Colonic mucosa (tissue), 4 donors: ENCODE data around the gene AFF3. TPM values are rescaled to one million over a fixed set of nuclear protein-coding genes. Genes with fewer than 3 reads are reported as not detected.
"Not testable (repeated sequence)": the region's sequence is repeated elsewhere in the genome, so short reads cannot be mapped to it uniquely, and the experiment has no call there.

Experiments used
- DNase-seq: peaks from one replicate; pipeline ENCODE4 v3.0.0-alpha.2; 2020
- H3K27ac ChIP-seq: fragments of 200-600 bp; one replicate; pipeline ENCODE4 v1.8.0; 2021
- H3K27me3 ChIP-seq: fragments of 200-600 bp; one replicate; pipeline ENCODE4 v1.8.0; 2021
- H3K36me3 ChIP-seq: fragments of 200-600 bp; one replicate; pipeline ENCODE4 v1.8.0; 2021
- H3K4me1 ChIP-seq: fragments of 200-600 bp; one replicate; pipeline ENCODE4 v1.8.0; 2021; ENCODE audit warnings: mild to moderate bottlenecking
- H3K4me3 ChIP-seq: fragments of 200-600 bp; one replicate; pipeline ENCODE4 v1.8.0; 2021
- H3K9ac ChIP-seq, 2 donors: one replicate each; pipeline ENCODE4 v1.7.0; 2013; ENCODE audit warnings: control low read depth in 2 of 2, low read depth in 2 of 2, low read length in 2 of 2
- H3K9me3 ChIP-seq: fragments of 200-600 bp; one replicate; pipeline ENCODE4 v1.8.0; 2021
- intact Hi-C: fragments of 100-400 bp; cut with DNase I; formaldehyde crosslinking; loops from one replicate; pipeline ENCODE4 v1.14.1; 2022
- total RNA-seq, 2 donors: library from RNA; stranded (reverse); fragmentation: NEBNext Ultra II Directional in 1 of 2; extraction: Animal tissue kit (Norgen Biotek cat#: 25700) in 1 of 2; gene quantifications; one replicate each; pipeline ENCODE4 v1.2.1, GENCODE V29; 2021
- TF ChIP-seq, protein P1 (sequence below): fragments of 200-600 bp; IDR thresholded peaks from one replicate; pipeline ENCODE4 v1.8.0; 2022; ENCODE audit warnings: antibody characterized with exemption, mild to moderate bottlenecking
- donor health status: healthy.
- donor health status: DM: no; HTN: no; CAD: no.
- donor health status: DM: no; HTN: no; CAD: no.

The AFF3 gene
- total RNA-seq, 2 donors from 2014 or later = 0.86 to 2.6 TPM

DNA sequence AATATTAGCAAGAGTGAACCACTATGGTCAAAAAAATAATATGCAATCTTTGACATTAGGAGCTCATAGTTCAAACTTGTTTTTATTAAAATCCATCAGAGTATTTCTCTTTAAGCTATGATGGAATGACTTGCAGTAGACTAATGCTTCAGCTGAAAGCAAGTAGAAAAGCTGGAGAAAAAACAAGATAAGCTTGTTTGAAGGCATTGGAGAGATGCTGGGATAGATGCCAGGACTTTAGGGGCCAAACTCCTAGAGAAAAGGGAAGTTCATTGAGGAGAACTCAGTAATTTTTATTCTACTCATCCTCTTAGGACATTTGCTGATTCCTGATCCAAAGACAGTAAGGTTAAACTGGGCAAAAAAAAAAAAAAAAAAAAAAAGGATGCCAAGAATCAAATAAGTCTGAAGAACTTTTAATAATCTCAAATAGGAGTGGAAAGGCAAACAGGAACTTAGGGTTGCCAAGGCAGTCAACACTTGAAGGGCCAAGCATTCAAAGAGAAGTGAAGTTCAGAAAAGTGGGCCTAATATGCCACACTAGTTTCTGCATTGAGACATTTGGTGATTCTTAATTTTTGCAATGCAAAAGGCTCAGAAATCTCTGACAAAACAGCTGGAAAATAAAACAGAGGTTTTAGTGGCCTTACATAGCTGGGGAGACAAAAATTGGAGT lies 19.7 kb upstream of the AFF3 start:
- no peaks in the 10 kb centered on the region for H3K36me3 ChIP-seq
- no peak for DNase-seq
- no peaks in the 10 kb centered on the region for H3K4me1 ChIP-seq
- no peak overlapping the region for H3K27ac ChIP-seq
- no peaks in the 10 kb centered on the region for H3K27me3 ChIP-seq
- TF ChIP-seq, protein P1, sequence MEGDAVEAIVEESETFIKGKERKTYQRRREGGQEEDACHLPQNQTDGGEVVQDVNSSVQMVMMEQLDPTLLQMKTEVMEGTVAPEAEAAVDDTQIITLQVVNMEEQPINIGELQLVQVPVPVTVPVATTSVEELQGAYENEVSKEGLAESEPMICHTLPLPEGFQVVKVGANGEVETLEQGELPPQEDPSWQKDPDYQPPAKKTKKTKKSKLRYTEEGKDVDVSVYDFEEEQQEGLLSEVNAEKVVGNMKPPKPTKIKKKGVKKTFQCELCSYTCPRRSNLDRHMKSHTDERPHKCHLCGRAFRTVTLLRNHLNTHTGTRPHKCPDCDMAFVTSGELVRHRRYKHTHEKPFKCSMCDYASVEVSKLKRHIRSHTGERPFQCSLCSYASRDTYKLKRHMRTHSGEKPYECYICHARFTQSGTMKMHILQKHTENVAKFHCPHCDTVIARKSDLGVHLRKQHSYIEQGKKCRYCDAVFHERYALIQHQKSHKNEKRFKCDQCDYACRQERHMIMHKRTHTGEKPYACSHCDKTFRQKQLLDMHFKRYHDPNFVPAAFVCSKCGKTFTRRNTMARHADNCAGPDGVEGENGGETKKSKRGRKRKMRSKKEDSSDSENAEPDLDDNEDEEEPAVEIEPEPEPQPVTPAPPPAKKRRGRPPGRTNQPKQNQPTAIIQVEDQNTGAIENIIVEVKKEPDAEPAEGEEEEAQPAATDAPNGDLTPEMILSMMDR = no peak
- intact Hi-C loops = no loop called here
- no peak overlapping the region for H3K9ac ChIP-seq
- H3K4me3 ChIP-seq = no peak overlapping the region
- H3K9me3 ChIP-seq = no peaks in the 10 kb centered on the region

DNA sequence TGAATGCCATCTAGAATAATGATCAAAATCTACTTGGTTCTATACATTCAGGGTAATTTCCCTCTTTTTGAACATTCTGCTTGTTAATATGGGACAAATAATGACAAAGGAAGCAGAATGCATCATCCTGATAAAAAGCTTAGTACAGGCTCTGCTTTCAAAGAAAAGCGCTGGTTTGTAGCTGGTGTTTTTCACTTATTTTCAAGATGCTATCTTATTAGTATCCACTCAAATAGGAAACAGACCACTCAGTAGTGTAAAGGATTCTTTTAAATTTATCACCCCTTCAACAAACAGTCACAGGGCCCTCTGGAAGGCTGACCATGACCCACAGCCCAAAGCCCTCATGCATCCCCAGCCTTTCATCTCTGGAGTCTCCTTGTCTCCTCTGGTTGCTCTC lies 18.0 kb upstream of the AFF3 start:
- DNase-seq = no peak
- no peaks in the 10 kb centered on the region for H3K4me1 ChIP-seq
- intact Hi-C loops = no loop called here

DNA sequence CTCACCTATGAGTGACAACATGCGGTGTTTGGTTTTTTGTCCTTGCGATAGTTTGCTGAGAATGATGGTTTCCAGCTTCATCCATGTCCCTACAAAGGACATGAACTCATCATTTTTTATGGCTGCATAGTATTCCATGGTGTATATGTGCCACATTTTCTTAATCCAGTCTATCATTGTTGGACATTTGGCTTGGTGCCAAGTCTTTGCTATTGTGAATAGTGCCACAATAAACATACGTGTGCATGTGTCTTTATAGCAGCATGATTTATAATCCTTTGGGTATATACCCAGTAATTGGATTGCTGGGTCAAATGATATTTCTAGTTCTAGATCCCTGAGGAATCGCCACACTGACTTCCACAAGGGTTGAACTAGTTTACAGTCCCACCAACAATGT lies 9.4 kb upstream of the AFF3 start:
- H3K27ac ChIP-seq, DNase-seq, H3K27me3 ChIP-seq, H3K36me3 ChIP-seq, H3K4me3 ChIP-seq, H3K9me3 ChIP-seq, H3K9ac ChIP-seq, H3K4me1 ChIP-seq, intact Hi-C loops: not testable (repeated sequence)

More for the DNA sequence above, 18.0 kb upstream of the AFF3 start:
- H3K27ac ChIP-seq = no peak overlapping the region
- H3K36me3 ChIP-seq = no peaks in the 10 kb centered on the region
- no peaks in the 10 kb centered on the region for H3K27me3 ChIP-seq
- TF ChIP-seq, protein P1 = no peak
- no peak overlapping the region for H3K4me3 ChIP-seq
- H3K9ac ChIP-seq = no peak overlapping the region
- no peaks in the 10 kb centered on the region for H3K9me3 ChIP-seq

DNA sequence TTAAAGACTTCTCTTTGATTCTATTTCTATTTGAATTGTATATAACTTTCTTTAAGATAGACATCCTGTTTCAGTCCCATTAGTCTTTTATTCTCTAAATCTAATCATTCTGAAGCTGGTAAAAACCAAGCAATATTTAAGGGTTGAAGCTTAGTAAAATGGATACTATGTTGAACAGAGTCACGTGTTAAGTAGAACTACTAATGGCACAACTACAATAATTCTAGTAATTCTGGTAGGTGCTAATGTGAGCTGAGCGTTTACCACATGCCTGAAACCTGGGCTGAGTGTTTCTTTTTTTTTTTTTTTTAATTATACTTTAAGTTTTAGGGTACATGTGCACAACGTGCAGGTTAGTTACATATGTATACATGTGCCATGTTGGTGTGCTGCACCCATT lies 8.9 kb upstream of the AFF3 start:
- no peak for DNase-seq
- no peaks in the 10 kb centered on the region for H3K36me3 ChIP-seq
- H3K4me1 ChIP-seq = no peaks in the 10 kb centered on the region
- no peak overlapping the region for H3K4me3 ChIP-seq
- H3K9me3 ChIP-seq = no peaks in the 10 kb centered on the region
- TF ChIP-seq, protein P1 = no peak
- no peak overlapping the region for H3K9ac ChIP-seq
- intact Hi-C loops = no loop called here
- H3K27ac ChIP-seq = no peak overlapping the region
- H3K27me3 ChIP-seq = no peaks in the 10 kb centered on the region

DNA sequence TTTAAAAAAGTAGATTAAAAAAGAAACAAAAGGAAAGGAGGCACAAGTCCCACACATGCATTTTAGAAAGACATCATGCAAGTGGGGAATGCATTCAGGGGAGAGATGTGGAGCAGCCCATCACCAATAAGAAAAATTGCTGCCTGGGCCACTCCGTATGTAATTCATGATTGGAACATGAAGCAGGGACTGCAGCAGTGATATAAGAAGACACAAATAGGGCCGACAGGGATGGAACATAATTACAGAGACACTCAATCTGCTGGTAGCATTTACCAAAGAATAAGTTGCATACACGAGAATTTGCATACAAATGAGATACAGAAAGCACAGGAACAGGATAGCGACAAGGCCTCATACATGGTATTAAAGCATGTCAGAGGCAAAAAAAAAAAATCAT lies 6.5 kb upstream of the AFF3 start:
- Histone ChIP-seq H3K27me3 (no peaks in the 10 kb centered on the region), H3K27ac (no peak overlapping the region), H3K9me3 (no peaks in the 10 kb centered on the region), H3K4me1 (no peaks in the 10 kb centered on the region), H3K9ac (no peak overlapping the region), H3K4me3 (no peak overlapping the region), H3K36me3 (no peaks in the 10 kb centered on the region)
- DNase-seq = no peak
- intact Hi-C loops = no loop called here
- TF ChIP-seq, protein P1 = no peak

DNA sequence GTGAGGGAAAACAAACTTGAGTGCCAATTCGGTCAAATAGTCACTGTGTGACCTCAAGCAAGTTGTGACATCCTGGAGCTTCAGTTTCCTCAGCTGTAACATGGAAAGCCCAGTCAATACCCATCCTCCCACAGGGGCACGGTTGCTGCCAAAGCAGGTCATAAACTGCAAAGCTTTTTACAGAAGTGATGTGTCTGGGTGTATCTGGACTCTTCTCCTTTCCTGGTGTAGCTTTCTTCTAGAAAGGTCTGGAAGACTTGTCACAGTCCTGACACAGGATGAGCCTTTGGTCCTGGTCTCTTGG lies 4.2 kb upstream of the AFF3 start:
- Histone ChIP-seq H3K9ac (no peak overlapping the region), H3K9me3 (no peaks in the 10 kb centered on the region), H3K36me3 (no peaks in the 10 kb centered on the region), H3K27ac (no peak overlapping the region), H3K4me3 (no peak overlapping the region), H3K4me1 (no peaks in the 10 kb centered on the region), H3K27me3 (no peaks in the 10 kb centered on the region)
- TF ChIP-seq, protein P1 = no peak
- DNase-seq = no peak
- intact Hi-C loops = no loop called here
